HepG2 (cell line): ENCODE results near the gene LATS2. TPM values are rescaled to one million over a fixed set of nuclear protein-coding genes. Genes with fewer than 3 reads are reported as not detected.

ENCODE experiments used
- ATAC-seq: fragments of 200-7000 bp; cut with Tn5 transposase; 3 replicates; pipeline ENCODE4 v1.9.1; 2020; ENCODE audit warnings: mild to moderate bottlenecking, moderate library complexity
- BruUV-seq: library from RNA; stranded (reverse); fragments of 400-500 nt; replicated peaks from 2 replicates; lab custom pipeline; 2021; lab: Mats Ljungman, UMichigan
- CTCF ChIA-PET: fragments of 300-600 bp; formaldehyde crosslinking; extraction: SDS; loops from one replicate; lab custom pipeline; 2021; ENCODE audit warnings: low total read pairs, inconsistent platforms, low intra/inter-chr PET ratio; lab: Yijun Ruan, JAX
- POLR2A ChIA-PET: fragments of 350-600 bp; sonication (Branson Sonifier 250); formaldehyde crosslinking; loops from one replicate; lab custom pipeline; 2020; ENCODE audit warnings: antibody characterized with exemption, inconsistent platforms; lab: Yijun Ruan, JAX
- DNase-seq: peaks from one replicate; pipeline ENCODE4 v3.0.0-alpha.2; 2015; ENCODE audit warnings: low spot score
- FAIRE-seq: peaks from 3 replicates; lab custom pipeline; 2011; peaks lifted over from hg19 to GRCh38; lab: Jason Lieb, UNC
- H2AFZ ChIP-seq: one replicate; pipeline ENCODE4 v1.6.1; 2011; ENCODE audit warnings: low read length, inconsistent platforms
- H3K27ac ChIP-seq: fragments of 300-600 bp; 3 replicates; pipeline ENCODE4 v1.8.0; 2011; ENCODE audit warnings: mixed run types, mild to moderate bottlenecking, mixed read lengths, low read length, inconsistent platforms; ENCODE audit not compliant: insufficient read depth; ENCODE audit errors: extremely low read length
- H3K27me3 ChIP-seq, 2 experiments: fragments of 200-600 bp in 1 of 2; 2 replicates in 1 of 2; 3 replicates in 1 of 2; pipeline versions ENCODE4 v1.6.0 to v1.8.0; 2011; ENCODE audit warnings: low read length in 2 of 2, mild to moderate bottlenecking in 2 of 2, moderate library complexity in 2 of 2, inconsistent platforms in 1 of 2; ENCODE audit not compliant: insufficient read depth in 2 of 2, control insufficient read depth in 1 of 2
- H3K36me3 ChIP-seq, 2 experiments: fragments of 200-600 bp in 1 of 2; replicated peaks in 1 of 2; 2 replicates in 1 of 2; 3 replicates in 1 of 2; pipeline versions ENCODE4 v1.5.1 to v1.8.0; 2011; ENCODE audit warnings: low read length in 2 of 2, inconsistent platforms in 1 of 2; ENCODE audit not compliant: insufficient read depth in 2 of 2, control insufficient read depth in 1 of 2
- H3K4me1 ChIP-seq: 2 replicates; pipeline ENCODE4 v1.5.1; 2012; ENCODE audit warnings: low read length, inconsistent platforms; ENCODE audit not compliant: insufficient read depth
- H3K4me2 ChIP-seq: 2 replicates; pipeline ENCODE4 v1.6.0; 2011; ENCODE audit warnings: low read depth, low read length, inconsistent platforms
- H3K4me3 ChIP-seq, 3 experiments: fragments of 200-600 bp in 1 of 3; sonication (generic), shearing (Covaris generic) in 1 of 3; replicated peaks in 1 of 3; 2 replicates each; pipeline ENCODE4 v1.5.1; 2011 to 2016; ENCODE audit warnings: low read length in 3 of 3, inconsistent platforms in 2 of 3, low read depth in 2 of 3, mild to moderate bottlenecking in 2 of 3, control low read depth in 1 of 3, mixed read lengths in 1 of 3; ENCODE audit not compliant: insufficient read depth in 1 of 3
- H3K79me2 ChIP-seq: one replicate; pipeline ENCODE4 v1.6.1; 2011; ENCODE audit warnings: low read length, inconsistent platforms; ENCODE audit not compliant: insufficient read depth
- H3K9ac ChIP-seq: 2 replicates; pipeline ENCODE4 v1.6.0; 2011; ENCODE audit warnings: mild to moderate bottlenecking, low read depth, low read length, inconsistent platforms; ENCODE audit not compliant: insufficient read depth
- H3K9me3 ChIP-seq: 2 replicates; pipeline ENCODE4 v1.5.1; 2012; ENCODE audit warnings: mild to moderate bottlenecking, low read length
- H4K20me1 ChIP-seq: 2 replicates; pipeline ENCODE4 v1.6.0; 2011; ENCODE audit warnings: inconsistent platforms, mild to moderate bottlenecking, low read length, moderate library complexity; ENCODE audit not compliant: insufficient read depth
- SALL1 ChIP-seq: sonication (generic); formaldehyde crosslinking; IDR thresholded peaks from 2 replicates; pipeline ENCODE4 v1.8.0; 2022; ENCODE audit warnings: mild to moderate bottlenecking, missing genetic modification reagents
- ZMYM2 ChIP-seq: sonication (generic); formaldehyde crosslinking; IDR thresholded peaks from 2 replicates; pipeline ENCODE4 v1.8.0; 2022; ENCODE audit warnings: mild to moderate bottlenecking, missing genetic modification reagents
- ZNF232 ChIP-seq: sonication (generic); formaldehyde crosslinking; IDR thresholded peaks from 2 replicates; pipeline ENCODE4 v1.4.0; 2020; ENCODE audit warnings: missing genetic modification reagents, borderline replicate concordance
- ZNF547 ChIP-seq: sonication (generic); formaldehyde crosslinking; IDR thresholded peaks from 2 replicates; pipeline ENCODE4 v1.5.1; 2020; ENCODE audit warnings: mild to moderate bottlenecking, missing genetic modification reagents
- ZNF577 ChIP-seq: sonication (generic); formaldehyde crosslinking; IDR thresholded peaks from 2 replicates; pipeline ENCODE4 v1.4.0; 2020; ENCODE audit warnings: mild to moderate bottlenecking, low read depth, missing genetic modification reagents, borderline replicate concordance
- ZNF747 ChIP-seq: sonication (generic); formaldehyde crosslinking; IDR thresholded peaks from 2 replicates; pipeline ENCODE4 v1.8.1; 2023; ENCODE audit warnings: missing genetic modification reagents, mild to moderate bottlenecking, borderline replicate concordance
- ZNF883 ChIP-seq: sonication (generic); formaldehyde crosslinking; IDR thresholded peaks from 2 replicates; pipeline ENCODE4 v1.5.1; 2020; ENCODE audit warnings: mild to moderate bottlenecking, missing genetic modification reagents; ENCODE audit errors: not compliant biosample characterization
- WGBS: methylation state at CpG from one replicate; pipeline ENCODE4 v1.1.6; 2017; ENCODE audit warnings: low lambda C conversion rate; 5-methylcytosine and 5-hydroxymethylcytosine counted together
- in situ Hi-C: cut with HindIII; loops from 2 replicates; pipeline ENCODE4 v1.10.0; 2017; ENCODE audit warnings: low pct_unique_long_range_greater_than_20kb; ENCODE audit not compliant: extremely low pct_ligation_motif_present
- intact Hi-C: fragments of 100-400 bp; cut with micrococcal nuclease; formaldehyde crosslinking; loops from one replicate; pipeline ENCODE4 v1.10.0; 2022; ENCODE audit not compliant: unreplicated experiment
- polyA plus RNA-seq, 8 experiments: library from polyadenylated mRNA; depleted of rRNA in 3 of 8; stranded (reverse) in 7 of 8; unstranded in 1 of 8; fragments of >200 nt; fragmentation: Illumina TruSeq in 4 of 8; extraction: Trizol in 4 of 8; gene quantifications; 2 replicates each; pipeline versions ENCODE4 v1.2.1 to v1.2.3, GENCODE V29; 2011 to 2016; ENCODE audit warnings: low read depth in 4 of 8, missing spikeins in 1 of 8, mixed read lengths in 1 of 8; ENCODE audit not compliant: insufficient read depth in 1 of 8
- total RNA-seq, 5 experiments: library from RNA; depleted of rRNA; stranded (reverse); fragments of >200 nt; fragmentation: Illumina TruSeq; extraction: Trizol; gene quantifications; 2 replicates each; pipeline ENCODE4 v1.2.3, GENCODE V29; 2016; ENCODE audit warnings: low read depth in 1 of 5
- TF ChIP-seq, protein P1 (sequence below): IDR thresholded peaks from 2 replicates; pipeline ENCODE4 v1.6.1; 2016; ENCODE audit warnings: control low read depth
- TF ChIP-seq, protein P2 (sequence below): sonication (generic); formaldehyde crosslinking; IDR thresholded peaks from 2 replicates; pipeline ENCODE4 v1.5.1; 2020; ENCODE audit warnings: mild to moderate bottlenecking, missing genetic modification reagents, moderate library complexity
- TF ChIP-seq, protein P3 (sequence below): sonication (generic); formaldehyde crosslinking; IDR thresholded peaks from 2 replicates; pipeline ENCODE4 v1.4.0; 2020; ENCODE audit warnings: missing genetic modification reagents
- TF ChIP-seq, protein P4 (sequence below): sonication (generic); formaldehyde crosslinking; IDR thresholded peaks from 2 replicates; pipeline ENCODE4 v1.4.0; 2020; ENCODE audit warnings: missing genetic modification reagents
- TF ChIP-seq, protein P5 (sequence below): sonication (generic); formaldehyde crosslinking; IDR thresholded peaks from 2 replicates; pipeline ENCODE4 v1.9.0; 2022; ENCODE audit warnings: missing genetic modification reagents, mild to moderate bottlenecking, borderline replicate concordance
- TF ChIP-seq, protein P6 (sequence below): sonication (generic); formaldehyde crosslinking; IDR thresholded peaks from 2 replicates; pipeline ENCODE4 v1.5.0; 2020; ENCODE audit warnings: missing genetic modification reagents, mild to moderate bottlenecking, borderline replicate concordance

LATS2 gene
- total and polyA plus RNA-seq, 2 of the 13 experiments (the other 11 are each of a cell fraction or from before 2014, with no cell fraction given), result 7.3 to 8.5 TPM

DNA sequence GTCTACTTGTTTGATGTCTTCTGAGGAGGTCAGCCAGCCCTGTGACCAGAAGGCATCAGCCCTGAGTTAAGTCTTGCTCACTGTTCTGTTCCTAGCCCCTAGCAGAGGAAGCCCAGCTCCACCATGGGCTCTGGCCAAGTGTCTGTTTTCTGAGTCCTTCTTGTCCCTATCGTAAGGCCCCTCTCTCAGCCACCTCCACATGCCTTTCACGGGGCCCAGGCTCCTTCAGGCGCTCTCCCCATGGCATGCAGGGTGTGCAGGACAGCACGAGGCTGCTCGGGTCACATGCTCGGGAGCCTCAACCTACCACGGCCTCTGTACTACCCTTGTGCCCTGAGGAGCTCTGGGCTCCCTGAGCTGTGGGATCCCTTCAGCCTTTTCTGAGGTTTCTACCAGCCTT is 47.8 kb upstream of the LATS2 start:
- H3K4me1 ChIP-seq, result peaks cover 57% of the 10 kb centered on the region
- H3K36me3 ChIP-seq, result no peaks in the 10 kb centered on the region
- ChIA-PET CTCF (no interaction called here), POLR2A (no interaction called here)
- H4K20me1 ChIP-seq, result no peaks in the 10 kb centered on the region
- peak overlapping the region in 1 of 3 experiments; percentile 29; a peak in 1 of 6 replicates for H3K4me3 ChIP-seq
- peak overlapping the region; percentile 57 for H3K4me2 ChIP-seq
- FAIRE-seq (peak; percentile 36), DNase-seq (no peak), ATAC-seq (peak; percentile 54)
- no peak overlapping the region for H3K9ac ChIP-seq
- no peaks in the 10 kb centered on the region for H3K9me3 ChIP-seq
- WGBS, result 30% methylated on average over 7 of the region's 7 CpGs
- BruUV-seq, result no TSS peak
- H2AFZ ChIP-seq, result peak overlapping the region; percentile 67
- H3K27ac ChIP-seq, result no peak overlapping the region
- in situ Hi-C loops, result no loop called here
- intact Hi-C loops, result no loop called here
- no peaks in the 10 kb centered on the region for H3K27me3 ChIP-seq
- H3K79me2 ChIP-seq, result no peaks in the 10 kb centered on the region
- TF ChIP-seq ZMYM2 (CRISPR knock-in tag) (0 out of 2 replicates have a peak, but pooled peaks have one; percentile 46), ZNF577 (CRISPR knock-in tag) (no peak), ZNF547 (CRISPR knock-in tag) (no peak), ZNF883 (no peak), ZNF747 (no peak), SALL1 (CRISPR knock-in tag) (no peak), ZNF232 (CRISPR knock-in tag) (no peak)
- TF ChIP-seq, protein P1, sequence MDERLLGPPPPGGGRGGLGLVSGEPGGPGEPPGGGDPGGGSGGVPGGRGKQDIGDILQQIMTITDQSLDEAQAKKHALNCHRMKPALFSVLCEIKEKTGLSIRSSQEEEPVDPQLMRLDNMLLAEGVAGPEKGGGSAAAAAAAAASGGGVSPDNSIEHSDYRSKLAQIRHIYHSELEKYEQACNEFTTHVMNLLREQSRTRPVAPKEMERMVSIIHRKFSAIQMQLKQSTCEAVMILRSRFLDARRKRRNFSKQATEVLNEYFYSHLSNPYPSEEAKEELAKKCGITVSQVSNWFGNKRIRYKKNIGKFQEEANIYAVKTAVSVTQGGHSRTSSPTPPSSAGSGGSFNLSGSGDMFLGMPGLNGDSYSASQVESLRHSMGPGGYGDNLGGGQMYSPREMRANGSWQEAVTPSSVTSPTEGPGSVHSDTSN (CRISPR knock-in tag), result no peak
- TF ChIP-seq, protein P2, sequence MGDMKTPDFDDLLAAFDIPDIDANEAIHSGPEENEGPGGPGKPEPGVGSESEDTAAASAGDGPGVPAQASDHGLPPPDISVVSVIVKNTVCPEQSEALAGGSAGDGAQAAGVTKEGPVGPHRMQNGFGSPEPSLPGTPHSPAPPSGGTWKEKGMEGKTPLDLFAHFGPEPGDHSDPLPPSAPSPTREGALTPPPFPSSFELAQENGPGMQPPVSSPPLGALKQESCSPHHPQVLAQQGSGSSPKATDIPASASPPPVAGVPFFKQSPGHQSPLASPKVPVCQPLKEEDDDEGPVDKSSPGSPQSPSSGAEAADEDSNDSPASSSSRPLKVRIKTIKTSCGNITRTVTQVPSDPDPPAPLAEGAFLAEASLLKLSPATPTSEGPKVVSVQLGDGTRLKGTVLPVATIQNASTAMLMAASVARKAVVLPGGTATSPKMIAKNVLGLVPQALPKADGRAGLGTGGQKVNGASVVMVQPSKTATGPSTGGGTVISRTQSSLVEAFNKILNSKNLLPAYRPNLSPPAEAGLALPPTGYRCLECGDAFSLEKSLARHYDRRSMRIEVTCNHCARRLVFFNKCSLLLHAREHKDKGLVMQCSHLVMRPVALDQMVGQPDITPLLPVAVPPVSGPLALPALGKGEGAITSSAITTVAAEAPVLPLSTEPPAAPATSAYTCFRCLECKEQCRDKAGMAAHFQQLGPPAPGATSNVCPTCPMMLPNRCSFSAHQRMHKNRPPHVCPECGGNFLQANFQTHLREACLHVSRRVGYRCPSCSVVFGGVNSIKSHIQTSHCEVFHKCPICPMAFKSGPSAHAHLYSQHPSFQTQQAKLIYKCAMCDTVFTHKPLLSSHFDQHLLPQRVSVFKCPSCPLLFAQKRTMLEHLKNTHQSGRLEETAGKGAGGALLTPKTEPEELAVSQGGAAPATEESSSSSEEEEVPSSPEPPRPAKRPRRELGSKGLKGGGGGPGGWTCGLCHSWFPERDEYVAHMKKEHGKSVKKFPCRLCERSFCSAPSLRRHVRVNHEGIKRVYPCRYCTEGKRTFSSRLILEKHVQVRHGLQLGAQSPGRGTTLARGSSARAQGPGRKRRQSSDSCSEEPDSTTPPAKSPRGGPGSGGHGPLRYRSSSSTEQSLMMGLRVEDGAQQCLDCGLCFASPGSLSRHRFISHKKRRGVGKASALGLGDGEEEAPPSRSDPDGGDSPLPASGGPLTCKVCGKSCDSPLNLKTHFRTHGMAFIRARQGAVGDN, result peak; percentile 88
- TF ChIP-seq, protein P3, sequence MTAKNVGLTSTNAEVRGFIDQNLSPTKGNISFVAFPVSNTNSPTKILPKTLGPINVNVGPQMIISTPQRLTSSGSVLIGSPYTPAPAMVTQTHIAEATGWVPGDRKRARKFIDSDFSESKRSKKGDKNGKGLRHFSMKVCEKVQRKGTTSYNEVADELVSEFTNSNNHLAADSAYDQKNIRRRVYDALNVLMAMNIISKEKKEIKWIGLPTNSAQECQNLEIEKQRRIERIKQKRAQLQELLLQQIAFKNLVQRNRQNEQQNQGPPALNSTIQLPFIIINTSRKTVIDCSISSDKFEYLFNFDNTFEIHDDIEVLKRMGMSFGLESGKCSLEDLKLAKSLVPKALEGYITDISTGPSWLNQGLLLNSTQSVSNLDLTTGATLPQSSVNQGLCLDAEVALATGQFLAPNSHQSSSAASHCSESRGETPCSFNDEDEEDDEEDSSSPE (CRISPR knock-in tag), result 0 out of 2 replicates have a peak, but pooled peaks have one; percentile 31
- TF ChIP-seq, protein P4, sequence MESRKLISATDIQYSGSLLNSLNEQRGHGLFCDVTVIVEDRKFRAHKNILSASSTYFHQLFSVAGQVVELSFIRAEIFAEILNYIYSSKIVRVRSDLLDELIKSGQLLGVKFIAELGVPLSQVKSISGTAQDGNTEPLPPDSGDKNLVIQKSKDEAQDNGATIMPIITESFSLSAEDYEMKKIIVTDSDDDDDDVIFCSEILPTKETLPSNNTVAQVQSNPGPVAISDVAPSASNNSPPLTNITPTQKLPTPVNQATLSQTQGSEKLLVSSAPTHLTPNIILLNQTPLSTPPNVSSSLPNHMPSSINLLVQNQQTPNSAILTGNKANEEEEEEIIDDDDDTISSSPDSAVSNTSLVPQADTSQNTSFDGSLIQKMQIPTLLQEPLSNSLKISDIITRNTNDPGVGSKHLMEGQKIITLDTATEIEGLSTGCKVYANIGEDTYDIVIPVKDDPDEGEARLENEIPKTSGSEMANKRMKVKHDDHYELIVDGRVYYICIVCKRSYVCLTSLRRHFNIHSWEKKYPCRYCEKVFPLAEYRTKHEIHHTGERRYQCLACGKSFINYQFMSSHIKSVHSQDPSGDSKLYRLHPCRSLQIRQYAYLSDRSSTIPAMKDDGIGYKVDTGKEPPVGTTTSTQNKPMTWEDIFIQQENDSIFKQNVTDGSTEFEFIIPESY (CRISPR knock-in tag), result peak; percentile 65; the same call in 1 of the 2 replicates
- TF ChIP-seq, protein P5, sequence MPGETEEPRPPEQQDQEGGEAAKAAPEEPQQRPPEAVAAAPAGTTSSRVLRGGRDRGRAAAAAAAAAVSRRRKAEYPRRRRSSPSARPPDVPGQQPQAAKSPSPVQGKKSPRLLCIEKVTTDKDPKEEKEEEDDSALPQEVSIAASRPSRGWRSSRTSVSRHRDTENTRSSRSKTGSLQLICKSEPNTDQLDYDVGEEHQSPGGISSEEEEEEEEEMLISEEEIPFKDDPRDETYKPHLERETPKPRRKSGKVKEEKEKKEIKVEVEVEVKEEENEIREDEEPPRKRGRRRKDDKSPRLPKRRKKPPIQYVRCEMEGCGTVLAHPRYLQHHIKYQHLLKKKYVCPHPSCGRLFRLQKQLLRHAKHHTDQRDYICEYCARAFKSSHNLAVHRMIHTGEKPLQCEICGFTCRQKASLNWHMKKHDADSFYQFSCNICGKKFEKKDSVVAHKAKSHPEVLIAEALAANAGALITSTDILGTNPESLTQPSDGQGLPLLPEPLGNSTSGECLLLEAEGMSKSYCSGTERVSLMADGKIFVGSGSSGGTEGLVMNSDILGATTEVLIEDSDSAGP (CRISPR knock-in tag), result 0 out of 2 replicates have a peak, but pooled peaks have one; percentile 17
- TF ChIP-seq, protein P6, sequence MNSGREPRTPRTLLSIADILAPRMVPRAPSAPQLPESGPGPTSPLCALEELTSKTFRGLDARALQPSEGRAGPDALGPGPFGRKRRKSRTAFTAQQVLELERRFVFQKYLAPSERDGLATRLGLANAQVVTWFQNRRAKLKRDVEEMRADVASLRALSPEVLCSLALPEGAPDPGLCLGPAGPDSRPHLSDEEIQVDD (CRISPR knock-in tag), result peak; percentile 51; the same call in 1 of the 2 replicates
